ENCODE data around the gene SLC2A5. TPM values are rescaled to one million over a fixed set of nuclear protein-coding genes. Genes with fewer than 3 reads are reported as not detected.

SLC2A5 gene
- total RNA-seq, 1 experiment from 2014 or later, result not detected

- no TSS peak for BruUV-seq (replicated peaks)
- Histone ChIP-seq H3K27ac (ENCODE audit: low read depth, low read length, poor library complexity, severe bottlenecking) (no peak overlapping the region), H3K9me3 (ENCODE audit: low read depth, low read length, poor library complexity, severe bottlenecking) (no peaks in the 10 kb centered on the region), H3K36me3 (ENCODE audit: insufficient read depth, low read length, poor library complexity, severe bottlenecking) (no peaks in the 10 kb centered on the region), H3K4me3 (ENCODE audit: low read depth, low read length, poor library complexity, severe bottlenecking) (no peak overlapping the region), H3K4me1 (ENCODE audit: insufficient read depth, low read length, poor library complexity, severe bottlenecking) (no peaks in the 10 kb centered on the region), H3K27me3 (replicated peaks; ENCODE audit: insufficient read depth, low read depth, low read length, poor library complexity) (no peaks in the 10 kb centered on the region)
- POLR2A ChIA-PET (ENCODE audit: low non-redundant PET), result no interaction called here
- TF ChIP-seq CTCF (conservative IDR thresholded peaks at IDR 0.05; ENCODE audit: low read depth, low read length), result no peak
- no peak for TF ChIP-seq EZH2 (IDR thresholded peaks at IDR 0.05; ENCODE audit: borderline replicate concordance, low read depth, low read length, poor library complexity, severe bottlenecking)
- CTCF ChIA-PET, result interaction anchor here (1.4 to 2.6 kb wide), 3 partner anchors 16 to 70 kb away, joined by 3 to 10 read pairs (median 6); no protein-coding TSS in a partner anchor
- intact Hi-C loops (cut with micrococcal nuclease; ENCODE audit: unreplicated experiment), result loop anchor here (1.0 kb wide), 1 partner anchor 70 kb away; no protein-coding TSS in a partner anchor
- no peak for DNase-seq (ENCODE audit: low spot score)
Observed at GRCh38 chr1:8988618-8988967, 80.8 kb downstream of the SLC2A5 start.

GRCh38 chr1:8987881-8988617 lies 81.4 kb downstream of the SLC2A5 start:
- CTCF ChIA-PET, result interaction anchor here (1.1 to 2.6 kb wide), 3 partner anchors 17 to 70 kb away, joined by 3 to 10 read pairs (median 4); no protein-coding TSS in a partner anchor
- DNase-seq (ENCODE audit: low spot score), result peak; percentile 56

GRCh38 chr1:8986814-8987190 lies 82.6 kb downstream of the SLC2A5 start:
- Histone ChIP-seq H3K27me3 (replicated peaks; ENCODE audit: insufficient read depth, low read depth, low read length, poor library complexity) (no peaks in the 10 kb centered on the region), H3K27ac (ENCODE audit: low read depth, low read length, poor library complexity, severe bottlenecking) (no peak overlapping the region), H3K4me3 (ENCODE audit: low read depth, low read length, poor library complexity, severe bottlenecking) (no peak overlapping the region), H3K4me1 (ENCODE audit: insufficient read depth, low read length, poor library complexity, severe bottlenecking) (no peaks in the 10 kb centered on the region), H3K36me3 (ENCODE audit: insufficient read depth, low read length, poor library complexity, severe bottlenecking) (no peaks in the 10 kb centered on the region), H3K9me3 (ENCODE audit: low read depth, low read length, poor library complexity, severe bottlenecking) (no peaks in the 10 kb centered on the region)
- POLR2A ChIA-PET (ENCODE audit: low non-redundant PET), result no interaction called here
- intact Hi-C loops (cut with micrococcal nuclease; ENCODE audit: unreplicated experiment), result no loop called here
- CTCF ChIA-PET, result interaction anchor here (0.6 to 0.8 kb wide), 2 partner anchors 18 to 105 kb away, joined by 3 read pairs; no protein-coding TSS in a partner anchor
- TF ChIP-seq EZH2 (IDR thresholded peaks at IDR 0.05; ENCODE audit: borderline replicate concordance, low read depth, low read length, poor library complexity, severe bottlenecking), result no peak
- no peak for TF ChIP-seq CTCF (conservative IDR thresholded peaks at IDR 0.05; ENCODE audit: low read depth, low read length)
- no TSS peak for BruUV-seq (replicated peaks)
- DNase-seq (ENCODE audit: low spot score), result no peak

More at GRCh38 chr1:8987881-8988617, 81.4 kb downstream of the SLC2A5 start:
- H3K9me3 ChIP-seq (ENCODE audit: low read depth, low read length, poor library complexity, severe bottlenecking), result no peaks in the 10 kb centered on the region
- H3K27me3 ChIP-seq (replicated peaks; ENCODE audit: insufficient read depth, low read depth, low read length, poor library complexity), result no peaks in the 10 kb centered on the region
- BruUV-seq (replicated peaks), result no TSS peak
- no peak overlapping the region for H3K4me3 ChIP-seq (ENCODE audit: low read depth, low read length, poor library complexity, severe bottlenecking)
- H3K4me1 ChIP-seq (ENCODE audit: insufficient read depth, low read length, poor library complexity, severe bottlenecking), result no peaks in the 10 kb centered on the region
- H3K36me3 ChIP-seq (ENCODE audit: insufficient read depth, low read length, poor library complexity, severe bottlenecking), result no peaks in the 10 kb centered on the region
- intact Hi-C loops (cut with micrococcal nuclease; ENCODE audit: unreplicated experiment), result loop anchor here (1.0 kb wide), 1 partner anchor 70 kb away; no protein-coding TSS in a partner anchor
- POLR2A ChIA-PET (ENCODE audit: low non-redundant PET), result no interaction called here
- TF ChIP-seq EZH2 (IDR thresholded peaks at IDR 0.05; ENCODE audit: borderline replicate concordance, low read depth, low read length, poor library complexity, severe bottlenecking), result no peak
- TF ChIP-seq CTCF (conservative IDR thresholded peaks at IDR 0.05; ENCODE audit: low read depth, low read length), result peak; percentile 96
- no peak overlapping the region for H3K27ac ChIP-seq (ENCODE audit: low read depth, low read length, poor library complexity, severe bottlenecking)

Data from A673 (cell line).